Epithelial cell of esophagus (primary cell): ENCODE measurements around the gene SCARB1.
"Not testable (repeated sequence)": the region's sequence is repeated elsewhere in the genome, so short reads cannot be mapped to it uniquely, and the experiment has no call there.

ENCODE experiments used
- DNase-seq: peaks from one replicate; pipeline ENCODE4 v3.0.0; 2010; ENCODE audit warnings: low read depth
- H3K4me3 ChIP-seq: 2 replicates; pipeline ENCODE4 v1.5.1; 2011; ENCODE audit warnings: mild to moderate bottlenecking, low read length, control low read depth
- TF ChIP-seq, protein P1 (sequence below): IDR thresholded peaks from 2 replicates; pipeline ENCODE4 v1.5.1; 2011; ENCODE audit warnings: low read depth, mild to moderate bottlenecking, low read length, control low read depth, inconsistent platforms; ENCODE audit not compliant: insufficient read depth; ENCODE audit errors: missing control alignments

Gene SCARB1

GRCh38 chr12:124904306-124905098 is 40.8 kb upstream of the SCARB1 start:
- TF ChIP-seq, protein P1, sequence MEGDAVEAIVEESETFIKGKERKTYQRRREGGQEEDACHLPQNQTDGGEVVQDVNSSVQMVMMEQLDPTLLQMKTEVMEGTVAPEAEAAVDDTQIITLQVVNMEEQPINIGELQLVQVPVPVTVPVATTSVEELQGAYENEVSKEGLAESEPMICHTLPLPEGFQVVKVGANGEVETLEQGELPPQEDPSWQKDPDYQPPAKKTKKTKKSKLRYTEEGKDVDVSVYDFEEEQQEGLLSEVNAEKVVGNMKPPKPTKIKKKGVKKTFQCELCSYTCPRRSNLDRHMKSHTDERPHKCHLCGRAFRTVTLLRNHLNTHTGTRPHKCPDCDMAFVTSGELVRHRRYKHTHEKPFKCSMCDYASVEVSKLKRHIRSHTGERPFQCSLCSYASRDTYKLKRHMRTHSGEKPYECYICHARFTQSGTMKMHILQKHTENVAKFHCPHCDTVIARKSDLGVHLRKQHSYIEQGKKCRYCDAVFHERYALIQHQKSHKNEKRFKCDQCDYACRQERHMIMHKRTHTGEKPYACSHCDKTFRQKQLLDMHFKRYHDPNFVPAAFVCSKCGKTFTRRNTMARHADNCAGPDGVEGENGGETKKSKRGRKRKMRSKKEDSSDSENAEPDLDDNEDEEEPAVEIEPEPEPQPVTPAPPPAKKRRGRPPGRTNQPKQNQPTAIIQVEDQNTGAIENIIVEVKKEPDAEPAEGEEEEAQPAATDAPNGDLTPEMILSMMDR: no peak
- H3K4me3 ChIP-seq: no peak overlapping the region
- peak; percentile 90 for DNase-seq

DNA sequence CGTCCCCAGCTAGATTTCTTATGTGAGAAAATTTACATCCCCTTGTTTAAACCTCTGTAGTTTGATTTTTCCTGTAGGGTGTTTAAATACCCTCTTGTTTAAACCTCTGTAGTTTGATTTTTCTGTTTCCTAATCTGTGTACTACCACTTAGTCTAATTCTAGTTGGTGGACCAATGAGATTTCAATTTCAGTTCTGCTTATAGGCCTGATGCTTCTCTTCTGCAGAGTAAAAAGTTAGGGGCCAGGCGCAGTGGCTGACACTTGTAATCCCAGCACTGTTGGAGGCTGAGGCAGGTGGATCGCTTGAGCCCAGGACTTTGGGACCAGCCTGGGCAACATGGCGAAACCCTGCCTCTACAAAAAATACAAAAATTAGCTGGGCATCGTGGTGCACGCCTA is 39.3 kb upstream of the SCARB1 start:
- no peak overlapping the region for H3K4me3 ChIP-seq
- TF ChIP-seq, protein P1: no peak
- no peak for DNase-seq

DNA sequence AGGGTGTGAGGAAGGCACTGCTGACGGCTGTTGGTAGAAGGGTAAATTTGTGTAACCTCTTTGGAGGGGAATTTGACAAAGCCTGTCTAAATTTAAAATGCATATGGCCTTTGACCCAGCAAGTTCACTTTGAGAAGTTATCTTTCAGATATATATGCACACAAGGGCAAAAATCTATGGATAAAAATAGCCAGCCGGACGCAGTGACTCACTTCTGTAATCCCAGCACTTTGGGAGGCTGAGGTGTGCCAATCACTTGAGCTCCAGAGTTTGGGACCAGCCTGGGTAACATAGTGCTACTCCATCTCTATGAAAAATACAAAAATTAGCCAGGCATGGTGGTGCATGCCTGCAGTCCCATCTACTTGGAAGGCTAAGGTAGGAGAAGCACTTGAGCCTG is 37.3 kb upstream of the SCARB1 start:
- DNase-seq: no peak

GRCh38 chr12:124900345-124900795 is 36.7 kb upstream of the SCARB1 start:
- not testable (repeated sequence) for DNase-seq

More for the DNA sequence above, 37.3 kb upstream of the SCARB1 start:
- TF ChIP-seq, protein P1: no peak
- H3K4me3 ChIP-seq: no peak overlapping the region

DNA sequence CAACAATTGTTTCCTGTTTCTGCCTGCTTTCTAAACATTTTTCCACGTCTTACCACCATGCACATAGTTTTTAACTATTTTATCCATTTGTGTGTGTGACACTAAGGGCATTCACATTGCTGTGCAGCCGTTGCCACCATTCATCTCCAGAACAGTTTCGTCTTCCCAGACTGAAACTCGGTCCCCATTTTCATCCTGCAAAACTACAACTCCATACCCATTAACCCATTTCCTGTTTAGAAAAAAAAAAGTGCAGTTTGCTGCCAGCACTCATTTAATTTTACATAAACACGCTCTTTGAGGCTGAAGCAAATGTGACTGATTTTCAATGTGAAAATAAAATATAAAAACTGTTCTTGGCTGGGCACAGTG is 35.2 kb upstream of the SCARB1 start:
- TF ChIP-seq, protein P1: no peak
- no peak for DNase-seq
- no peak overlapping the region for H3K4me3 ChIP-seq

More at GRCh38 chr12:124900345-124900795, 36.7 kb upstream of the SCARB1 start:
- H3K4me3 ChIP-seq: not testable (repeated sequence)

DNA sequence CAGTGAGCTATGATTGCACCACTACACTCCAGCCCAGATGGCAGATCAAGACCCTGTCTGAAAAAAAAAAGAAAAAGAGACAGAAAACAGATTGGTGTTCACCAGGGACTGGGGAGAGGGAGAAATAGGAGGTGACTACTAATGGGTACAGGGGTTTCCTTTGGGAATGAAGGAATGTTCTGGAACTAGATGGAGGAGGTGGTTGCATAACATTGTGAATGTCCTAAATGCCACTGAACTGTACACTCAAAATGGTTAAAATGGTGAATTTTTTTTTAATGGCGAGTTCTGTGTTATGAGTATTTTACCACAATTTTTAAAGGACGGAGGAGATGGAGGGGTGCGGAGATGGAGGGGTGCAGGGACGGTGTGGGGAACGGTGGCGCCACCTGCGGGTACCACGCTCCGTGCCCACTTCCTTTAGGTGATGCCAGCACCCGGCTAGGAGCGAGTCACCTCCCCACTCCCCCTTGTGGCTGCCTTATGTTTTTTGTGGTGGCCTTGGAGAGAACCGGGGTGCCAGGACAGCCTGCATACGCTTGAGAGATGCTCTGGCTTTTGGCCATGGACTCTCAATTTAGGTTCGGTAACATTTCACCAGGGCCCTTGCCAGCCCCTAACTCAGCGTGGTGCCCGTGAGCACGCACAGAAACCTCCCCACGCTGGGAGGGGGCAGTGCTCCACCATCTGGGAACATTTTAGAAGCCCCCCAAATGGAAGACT is 34.7 kb upstream of the SCARB1 start:
- TF ChIP-seq, protein P1: peak; percentile 73
- DNase-seq: peak; percentile 74

DNA sequence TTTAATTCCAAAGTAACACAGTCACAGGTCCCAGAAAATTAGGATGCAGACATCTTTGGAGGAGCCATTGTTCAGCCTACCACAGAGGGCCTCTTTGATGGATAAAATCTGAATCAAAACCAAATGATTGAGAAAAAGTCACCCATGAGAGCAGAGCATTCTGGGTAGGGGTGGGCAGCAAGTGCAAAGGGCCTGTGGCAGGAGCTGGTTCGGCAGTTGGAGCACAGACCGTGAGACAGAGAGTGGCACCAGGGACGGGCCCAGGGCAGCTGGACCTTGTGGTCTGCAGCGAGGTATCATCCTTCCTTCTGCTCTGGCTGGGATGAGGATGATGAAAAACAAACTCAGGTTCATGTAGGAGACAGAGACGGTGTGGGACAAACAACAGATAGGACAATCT is 32.8 kb upstream of the SCARB1 start:
- TF ChIP-seq, protein P1: no peak
- no peak overlapping the region for H3K4me3 ChIP-seq
- no peak for DNase-seq

More for the DNA sequence above, 34.7 kb upstream of the SCARB1 start:
- no peak overlapping the region for H3K4me3 ChIP-seq
